ENCODE results near the gene CXorf58. TPM values are rescaled to one million over a fixed set of nuclear protein-coding genes. Genes with fewer than 3 reads are reported as not detected.
A peak's percentile ranks its signal among the peaks of the same experiment; 100 is the strongest.
"Not testable (repeated sequence)": the region's sequence is repeated elsewhere in the genome, so short reads cannot be mapped to it uniquely, and the experiment has no call there.

CXorf58 gene
- total RNA-seq (not detected), polyA plus RNA-seq (under 1 TPM in 1 of 3 donors, not detected in 2; 0.05 TPM)
- long read RNA-seq, donor 1: 0 reads
- long read RNA-seq, donor 2: 0 reads
- long read RNA-seq, donor 3: 0 reads
- long read RNA-seq, donor 4: 0 reads
- long read RNA-seq, donor 5: 0 reads
- long read RNA-seq, donor 6: 0 reads
- long read RNA-seq, donor 7: 0 reads
- long read RNA-seq, donor 8: 0 reads
- long read RNA-seq, donor 9: 0 reads
- long read RNA-seq, donor 10: 0 reads

DNA sequence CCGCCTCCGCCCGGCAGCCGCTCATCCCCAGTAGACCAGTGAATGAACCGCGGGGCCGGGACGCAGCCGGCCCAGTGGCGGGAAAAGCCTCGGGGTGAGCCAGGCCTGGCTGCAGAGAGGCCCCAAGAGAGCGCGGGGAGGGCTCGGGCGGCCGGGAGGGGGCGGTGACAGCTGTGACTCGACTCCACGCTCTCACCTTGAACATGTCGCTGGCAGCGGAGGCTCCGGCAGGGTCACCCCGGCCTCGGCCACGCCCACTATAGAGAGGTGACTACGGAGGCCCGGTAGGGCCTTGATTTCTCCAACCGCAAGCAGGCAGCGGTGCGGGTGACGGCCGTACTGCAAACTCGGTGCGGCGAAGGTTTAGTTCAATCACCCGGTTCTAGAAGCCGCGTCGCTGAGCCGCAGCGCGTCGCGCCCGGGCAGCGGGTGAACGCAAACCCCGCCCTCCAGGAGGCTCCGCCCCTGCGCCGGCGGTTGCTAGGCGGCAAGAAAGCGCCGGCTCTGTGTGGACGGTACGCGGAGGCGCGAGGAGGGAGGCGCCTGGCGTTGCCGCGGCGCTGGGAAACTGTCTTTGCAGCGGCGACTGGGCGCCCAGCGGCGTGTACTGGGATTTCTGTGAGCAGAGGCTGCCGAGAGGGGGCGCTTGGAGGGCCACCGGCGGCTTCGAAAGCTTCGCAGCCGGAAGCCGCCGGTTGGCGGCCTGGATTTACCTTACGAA, at the start of gene CXorf58, which contains the start of gene APOO:
TSS of gene CXorf58 (plus strand) at position 509 of the 721 bp plus-strand sequence. CDS start 2,297 bp downstream, outside the sequence.
TSS of gene APOO (minus strand) at position 441 of the 721 bp plus-strand sequence. CDS start at position 205, 236 bp downstream.
- no peak for TF ChIP-seq POLR2A (IDR thresholded peaks at IDR 0.05)
- TF ChIP-seq POLR2AphosphoS5 (IDR thresholded peaks at IDR 0.05): peak in 2 of 3 donors; percentile 43 to 65
- TF ChIP-seq, protein P1, sequence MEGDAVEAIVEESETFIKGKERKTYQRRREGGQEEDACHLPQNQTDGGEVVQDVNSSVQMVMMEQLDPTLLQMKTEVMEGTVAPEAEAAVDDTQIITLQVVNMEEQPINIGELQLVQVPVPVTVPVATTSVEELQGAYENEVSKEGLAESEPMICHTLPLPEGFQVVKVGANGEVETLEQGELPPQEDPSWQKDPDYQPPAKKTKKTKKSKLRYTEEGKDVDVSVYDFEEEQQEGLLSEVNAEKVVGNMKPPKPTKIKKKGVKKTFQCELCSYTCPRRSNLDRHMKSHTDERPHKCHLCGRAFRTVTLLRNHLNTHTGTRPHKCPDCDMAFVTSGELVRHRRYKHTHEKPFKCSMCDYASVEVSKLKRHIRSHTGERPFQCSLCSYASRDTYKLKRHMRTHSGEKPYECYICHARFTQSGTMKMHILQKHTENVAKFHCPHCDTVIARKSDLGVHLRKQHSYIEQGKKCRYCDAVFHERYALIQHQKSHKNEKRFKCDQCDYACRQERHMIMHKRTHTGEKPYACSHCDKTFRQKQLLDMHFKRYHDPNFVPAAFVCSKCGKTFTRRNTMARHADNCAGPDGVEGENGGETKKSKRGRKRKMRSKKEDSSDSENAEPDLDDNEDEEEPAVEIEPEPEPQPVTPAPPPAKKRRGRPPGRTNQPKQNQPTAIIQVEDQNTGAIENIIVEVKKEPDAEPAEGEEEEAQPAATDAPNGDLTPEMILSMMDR (IDR thresholded peaks at IDR 0.05): peak in 5 of 7 experiments; percentile 55 to 74 (median 71)
- Histone ChIP-seq H3K27ac (peak within 1 kb of the TSS; percentile 87 to 92 (median 87)), H3K36me3 (no peaks in the 10 kb centered on the region), H3K4me1 (peaks cover 0 to 19% (median 4%) of the 10 kb centered on the region in 4 donors), H3K4me3 (peak within 1 kb of the TSS; percentile 46 to 54 (median 54)), H3K27me3 (peaks cover 0 to 2% (median 0%) of the 10 kb centered on the region in 3 donors), H3K9me3 (no peaks in the 10 kb centered on the region)
- WGBS, 5 donors: 0 to 37% (median 1%) methylated on average over 15 to 81 of the region's 81 CpGs
- DNase-seq: peak; percentile 92 to 97
- intact Hi-C loops (cut with DNase I; ENCODE audit: low total_unique reads): loop anchor here (10.0 kb wide), 1 partner anchor 213 kb away; no protein-coding TSS in a partner anchor

- H3K36me3 ChIP-seq; H3K9me3 ChIP-seq; H3K4me3 ChIP-seq; H3K4me1 ChIP-seq; intact Hi-C loops (cut with DNase I; ENCODE audit: low total_unique reads); H3K27ac ChIP-seq; H3K27me3 ChIP-seq; DNase-seq: not testable (repeated sequence)
- WGBS, 5 donors: 91 to 95% (median 93%) methylated on average over 2 to 7 of the region's 7 CpGs
Observed at GRCh38 chrX:23859238-23859637, 48.6 kb upstream of the CXorf58 start.

- Histone ChIP-seq H3K27ac (no peak overlapping the region), H3K4me1 (no peaks in the 10 kb centered on the region), H3K36me3 (peaks cover 0 to 6% (median 2%) of the 10 kb centered on the region in 4 donors), H3K4me3 (no peak overlapping the region), H3K27me3 (no peaks in the 10 kb centered on the region), H3K9me3 (no peaks in the 10 kb centered on the region)
- intact Hi-C loops (cut with DNase I; ENCODE audit: low total_unique reads): no loop called here
- TF ChIP-seq, protein P1 (IDR thresholded peaks at IDR 0.05): no peak
- TF ChIP-seq POLR2A (IDR thresholded peaks at IDR 0.05): no peak
- no peak for TF ChIP-seq POLR2AphosphoS5 (IDR thresholded peaks at IDR 0.05)
- no peak for TF ChIP-seq EP300 (IDR thresholded peaks at IDR 0.05)
- DNase-seq: no peak
- WGBS, 5 donors: 76 to 97% (median 91%) methylated on average over 3 to 6 of the region's 6 CpGs
Observed at GRCh38 chrX:23861215-23861896, 46.5 kb upstream of the CXorf58 start.

DNA sequence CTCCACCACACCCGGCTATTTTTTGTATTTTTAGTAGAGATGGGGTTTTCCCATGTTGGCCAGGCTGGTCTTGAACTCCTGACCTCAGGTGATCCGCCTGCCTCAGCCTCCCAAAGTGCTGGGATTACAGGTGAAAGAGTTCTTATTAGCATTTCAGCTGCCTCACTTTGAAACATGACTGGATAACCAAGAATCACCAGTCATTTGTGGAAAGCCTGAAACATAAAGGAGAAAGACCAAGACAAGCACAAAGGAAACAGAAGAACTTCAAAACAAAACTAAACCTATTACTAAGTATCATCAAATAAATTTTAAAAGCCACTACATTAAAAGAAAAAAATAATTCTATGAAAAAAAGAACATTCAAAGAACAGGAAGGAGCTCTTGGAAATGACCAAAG, 45.9 kb upstream of the CXorf58 start:
- H3K4me3 ChIP-seq; intact Hi-C loops (cut with DNase I; ENCODE audit: low total_unique reads); DNase-seq; H3K9me3 ChIP-seq; H3K27ac ChIP-seq; H3K36me3 ChIP-seq; H3K27me3 ChIP-seq; H3K4me1 ChIP-seq: not testable (repeated sequence)
- WGBS, 5 donors: 62 to 95% (median 74%) methylated on average over 2 of the region's 2 CpGs

DNA sequence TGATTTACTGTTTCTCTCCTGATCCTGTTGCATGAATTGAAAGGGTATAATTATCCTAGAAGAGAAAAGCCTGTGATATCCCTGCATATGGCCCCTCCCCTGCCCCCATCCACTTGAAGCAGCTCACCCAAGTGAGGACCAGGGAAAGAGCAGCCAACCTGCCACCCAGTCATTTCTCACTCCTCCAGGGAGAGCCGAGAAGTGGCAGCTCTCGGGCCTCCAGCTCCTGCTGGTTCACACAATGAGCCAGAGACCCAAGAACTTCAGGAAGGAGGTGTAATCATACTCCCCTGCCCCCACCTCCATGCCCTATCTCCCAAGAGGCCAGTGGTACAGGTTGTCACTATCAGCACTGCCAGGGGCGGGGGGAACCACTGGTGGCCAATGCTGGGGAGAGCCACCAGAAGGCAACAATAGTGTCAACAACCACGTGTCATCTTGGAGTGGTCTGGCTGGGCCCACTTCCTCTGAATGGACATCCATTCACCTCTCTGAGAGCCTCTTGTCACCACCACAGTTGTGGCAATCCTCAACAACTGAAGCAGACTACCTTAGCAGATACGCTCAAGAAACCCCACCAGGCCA, 43.0 kb upstream of the CXorf58 start:
- Histone ChIP-seq H3K36me3 (no peaks in the 10 kb centered on the region), H3K9me3 (no peaks in the 10 kb centered on the region), H3K27me3 (no peaks in the 10 kb centered on the region), H3K4me1 (no peaks in the 10 kb centered on the region), H3K4me3 (no peak overlapping the region), H3K27ac (no peak overlapping the region)
- TF ChIP-seq POLR2A (IDR thresholded peaks at IDR 0.05) (no peak), EP300 (IDR thresholded peaks at IDR 0.05) (no peak), POLR2AphosphoS5 (IDR thresholded peaks at IDR 0.05) (no peak)
- TF ChIP-seq, protein P1 (IDR thresholded peaks at IDR 0.05): no peak
- 63 to 82% (median 78%) methylated on average over 3 to 5 of the region's 5 CpGs for WGBS, 5 donors
- DNase-seq: no peak
- intact Hi-C loops (cut with DNase I; ENCODE audit: low total_unique reads): no loop called here
